Hepatocyte (in vitro differentiated cells): ENCODE measurements around the gene FBXW10B. TPM values are rescaled to one million over a fixed set of nuclear protein-coding genes. Genes with fewer than 3 reads are reported as not detected.
"Not testable (repeated sequence)": the region's sequence is repeated elsewhere in the genome, so short reads cannot be mapped to it uniquely, and the experiment has no call there.

Experiments used
- DNase-seq: peaks from one replicate; pipeline ENCODE4 v3.0.0-alpha.2; 2016; ENCODE audit warnings: low spot score
- H2AFZ ChIP-seq: fragments of 200-600 bp; sonication (generic); 2 replicates; pipeline ENCODE4 v1.6.0; 2016; ENCODE audit warnings: antibody characterized with exemption, mild to moderate bottlenecking
- H3K27ac ChIP-seq: fragments of 200-600 bp; sonication (generic); 2 replicates; pipeline ENCODE4 v1.5.1; 2016; ENCODE audit warnings: mild to moderate bottlenecking
- H3K27me3 ChIP-seq: fragments of 200-600 bp; sonication (generic); 2 replicates; pipeline ENCODE4 v1.6.1; 2016
- H3K36me3 ChIP-seq: fragments of 200-600 bp; sonication (generic); replicated peaks from 2 replicates; pipeline ENCODE4 v1.5.1; 2016; ENCODE audit warnings: low read depth; ENCODE audit not compliant: insufficient read depth
- H3K4me1 ChIP-seq: fragments of 200-600 bp; sonication (generic); 2 replicates; pipeline ENCODE4 v1.5.1; 2016; ENCODE audit warnings: mild to moderate bottlenecking, moderate library complexity; ENCODE audit not compliant: insufficient read depth
- H3K4me2 ChIP-seq: fragments of 200-600 bp; sonication (generic); 2 replicates; pipeline ENCODE4 v1.6.0; 2016
- H3K4me3 ChIP-seq: fragments of 200-600 bp; sonication (generic); 2 replicates; pipeline ENCODE4 v1.5.1; 2016; ENCODE audit warnings: mild to moderate bottlenecking
- H3K79me2 ChIP-seq: fragments of 200-600 bp; sonication (generic); 2 replicates; pipeline ENCODE4 v1.6.0; 2017; ENCODE audit warnings: mild to moderate bottlenecking
- H3K9me2 ChIP-seq: fragments of 200-600 bp; sonication (generic); replicated peaks from 2 replicates; pipeline ENCODE4 v1.6.0; 2017; ENCODE audit warnings: mild to moderate bottlenecking; ENCODE audit not compliant: insufficient read depth
- H3K9me3 ChIP-seq: fragments of 200-600 bp; sonication (generic); 2 replicates; pipeline ENCODE4 v1.5.1; 2016; ENCODE audit warnings: low read depth, mild to moderate bottlenecking
- H4K20me1 ChIP-seq: fragments of 200-600 bp; sonication (generic); 2 replicates; pipeline ENCODE4 v1.6.0; 2016; ENCODE audit warnings: mild to moderate bottlenecking; ENCODE audit not compliant: insufficient read depth, poor library complexity, severe bottlenecking
- CTCF ChIP-seq: fragments of 200-600 bp; sonication (generic); IDR thresholded peaks from 2 replicates; pipeline ENCODE4 v1.5.1; 2016; ENCODE audit warnings: antibody characterized with exemption, mild to moderate bottlenecking; ENCODE audit not compliant: poor library complexity
- EZH2 ChIP-seq: fragments of 200-600 bp; sonication (generic); IDR thresholded peaks from 2 replicates; pipeline ENCODE4 v1.6.1; 2016; ENCODE audit warnings: antibody characterized with exemption, mild to moderate bottlenecking, borderline replicate concordance
- EZH2phosphoT487 ChIP-seq: fragments of 200-600 bp; sonication (generic); IDR thresholded peaks from one replicate; pipeline ENCODE4 v1.6.1; 2018; ENCODE audit warnings: antibody characterized with exemption, mild to moderate bottlenecking, low read depth, moderate library complexity; ENCODE audit not compliant: unreplicated experiment, severe bottlenecking
- WGBS: methylation state at CpG from one replicate; pipeline ENCODE4 v1.1.6; 2016; ENCODE audit warnings: low lambda C conversion rate; ENCODE audit errors: missing lambda C conversion rate; 5-methylcytosine and 5-hydroxymethylcytosine counted together
- polyA plus RNA-seq: library from polyadenylated mRNA; unstranded; fragments of >200 nt; fragmentation: Nextera tagmentation; extraction: Ambion mirVana; gene quantifications from 2 replicates; pipeline ENCODE4 v1.2.1, GENCODE V29; 2016
- total RNA-seq: library from RNA; depleted of rRNA; stranded (reverse); fragments of >200 nt; gene quantifications from 2 replicates; pipeline ENCODE4 v1.2.3, GENCODE V29; 2014

Gene FBXW10B
- 0.68 and 1.3 TPM in 2 replicates for total RNA-seq
- 0.23 and 0.29 TPM in 2 replicates for polyA plus RNA-seq

GRCh38 chr17:15619331-15620058, at the start of gene FBXW10B:
Gene FBXW10B (minus strand): TSS chr17:15619704. CDS start chr17:15619512, 192 bp downstream.
- not testable (repeated sequence) for H3K9me3 ChIP-seq, H3K4me3 ChIP-seq, H3K9me2 ChIP-seq, H3K4me1 ChIP-seq, H3K79me2 ChIP-seq, DNase-seq, H3K36me3 ChIP-seq, H3K27me3 ChIP-seq, H4K20me1 ChIP-seq
- H2AFZ ChIP-seq: peak within 1 kb of the TSS; percentile 43
- H3K27ac ChIP-seq: peak within 1 kb of the TSS; percentile 70
- WGBS: 37% methylated on average over 11 of the region's 12 CpGs
- peak within 1 kb of the TSS; percentile 69 for H3K4me2 ChIP-seq

- TF ChIP-seq EZH2phosphoT487 (no peak), EZH2 (no peak), CTCF (no peak)
- Histone ChIP-seq H3K4me1 (peaks cover 10% of the 10 kb centered on the region), H4K20me1 (no peaks in the 10 kb centered on the region), H3K4me2 (no peak overlapping the region), H3K9me2 (no peaks in the 10 kb centered on the region), H3K4me3 (no peak overlapping the region), H3K27ac (no peak overlapping the region), H3K27me3 (no peaks in the 10 kb centered on the region), H3K79me2 (no peaks in the 10 kb centered on the region), H3K36me3 (no peaks in the 10 kb centered on the region), H2AFZ (no peak overlapping the region), H3K9me3 (no peaks in the 10 kb centered on the region)
- DNase-seq: no peak
- WGBS: 99% methylated on average over 5 of the region's 5 CpGs
Measured at GRCh38 chr17:15663691-15664090, 44.2 kb upstream of the FBXW10B start.

- Histone ChIP-seq H3K27me3 (no peaks in the 10 kb centered on the region), H3K4me2 (no peak overlapping the region), H4K20me1 (no peaks in the 10 kb centered on the region), H3K79me2 (no peaks in the 10 kb centered on the region), H3K9me2 (no peaks in the 10 kb centered on the region), H3K4me1 (peaks cover 10% of the 10 kb centered on the region), H3K9me3 (no peaks in the 10 kb centered on the region), H3K27ac (no peak overlapping the region), H2AFZ (no peak overlapping the region), H3K4me3 (no peak overlapping the region), H3K36me3 (no peaks in the 10 kb centered on the region)
- no peak for TF ChIP-seq EZH2phosphoT487
- TF ChIP-seq EZH2: no peak
- TF ChIP-seq CTCF: no peak
- DNase-seq: no peak
- 96% methylated on average over 6 of the region's 6 CpGs for WGBS
Measured at GRCh38 chr17:15663176-15663575, 43.7 kb upstream of the FBXW10B start.

GRCh38 chr17:15662681-15663080, 43.2 kb upstream of the FBXW10B start:
- H3K36me3 ChIP-seq: no peaks in the 10 kb centered on the region
- no peaks in the 10 kb centered on the region for H3K27me3 ChIP-seq
- H3K4me3 ChIP-seq: no peak overlapping the region
- H3K4me2 ChIP-seq: no peak overlapping the region
- DNase-seq: no peak
- peaks cover 10% of the 10 kb centered on the region for H3K4me1 ChIP-seq
- H4K20me1 ChIP-seq: no peaks in the 10 kb centered on the region
- H3K9me2 ChIP-seq: no peaks in the 10 kb centered on the region
- WGBS: 77% methylated on average over 3 of the region's 3 CpGs
- H3K27ac ChIP-seq: no peak overlapping the region
- no peaks in the 10 kb centered on the region for H3K9me3 ChIP-seq
- H3K79me2 ChIP-seq: no peaks in the 10 kb centered on the region
- H2AFZ ChIP-seq: no peak overlapping the region
- TF ChIP-seq CTCF: no peak
- no peak for TF ChIP-seq EZH2
- no peak for TF ChIP-seq EZH2phosphoT487
